NCI-H748 treated with DMSO at 0.1 percent for 48 hours (cell line): ENCODE results near the gene CCDC83.

Source experiments
- DNase-seq: peaks from one replicate; lab custom pipeline; 2025; lab: John Stamatoyannopoulos, UW

The CCDC83 gene

DNA sequence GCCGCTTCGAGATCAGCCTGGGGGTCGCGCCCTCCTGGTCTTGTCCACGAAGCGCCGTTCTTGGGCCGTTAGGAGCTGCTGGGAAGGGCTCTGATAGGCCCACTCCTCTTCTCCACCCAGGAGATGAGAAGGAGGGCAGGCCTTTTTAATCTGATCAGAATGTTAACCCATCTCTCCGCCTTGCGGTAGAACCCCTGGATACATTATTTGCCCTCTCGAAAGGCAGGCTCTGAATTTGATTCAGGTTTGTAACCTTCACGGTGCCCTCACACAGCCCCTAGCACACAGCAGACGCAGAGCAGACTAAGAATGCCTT lies at the start of gene CCDC83:
TSS of gene CCDC83 (plus strand) at position 43 of the 316 bp plus-strand sequence. CDS start 9,741 bp downstream, outside the sequence.
- DNase-seq = no peak

DNA sequence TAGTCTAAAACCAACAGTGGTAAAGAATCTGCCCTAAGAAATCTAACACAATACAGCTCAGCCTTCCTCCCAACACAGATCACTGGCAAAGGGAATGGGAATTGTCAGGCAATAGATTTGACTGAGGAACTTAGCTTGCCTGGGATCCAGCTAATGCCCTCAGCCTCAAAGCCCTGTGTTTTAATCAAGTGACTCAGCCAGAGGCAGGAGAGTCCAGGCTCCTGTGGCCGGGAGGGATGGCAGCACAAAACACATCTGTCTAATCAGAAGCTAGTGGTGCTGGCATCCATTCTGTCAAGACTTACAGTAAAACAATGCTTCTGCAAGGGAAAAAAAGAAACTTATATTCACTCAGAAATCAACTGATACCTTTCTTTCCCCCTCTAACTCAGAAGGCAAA lies 49.8 kb upstream of the CCDC83 start:
- no peak for DNase-seq

DNA sequence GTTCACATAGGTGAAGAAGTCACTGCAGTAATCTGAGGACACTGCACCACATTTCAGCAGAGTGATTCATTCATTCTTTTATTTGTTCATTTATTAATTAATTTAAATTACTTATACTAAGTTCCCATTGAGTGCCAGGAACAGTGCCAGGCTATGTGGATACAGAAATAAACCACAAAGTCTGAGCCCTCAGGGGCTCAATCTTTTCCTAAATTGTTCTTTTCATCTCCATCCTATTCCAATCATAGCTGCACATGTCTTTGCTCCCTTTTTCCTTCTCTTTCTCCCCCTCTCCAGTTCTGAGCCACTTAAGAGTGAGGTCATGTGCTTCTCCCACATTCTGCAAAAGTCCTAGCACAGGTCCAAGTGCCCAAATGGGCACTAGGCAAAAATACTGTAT lies 49.2 kb upstream of the CCDC83 start:
- no peak for DNase-seq

DNA sequence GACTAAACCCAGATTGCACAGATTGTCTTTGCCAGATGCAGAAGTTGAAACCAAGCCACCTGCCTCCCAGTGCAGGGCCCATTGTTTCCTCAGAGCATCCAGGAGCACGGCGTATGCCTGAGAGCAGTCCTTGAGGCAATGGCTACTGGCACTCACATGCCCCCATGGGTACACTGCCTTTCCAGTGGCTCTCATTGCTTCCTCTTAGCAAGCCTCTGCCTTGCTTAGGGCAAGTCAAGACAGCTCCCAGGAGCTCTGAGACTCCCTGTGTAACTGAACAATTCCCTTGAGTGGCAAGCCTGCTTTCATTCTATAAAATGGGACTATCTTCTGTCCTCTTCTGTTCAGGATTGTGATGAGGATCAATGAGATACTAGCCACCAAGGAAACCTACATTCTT lies 48.3 kb upstream of the CCDC83 start:
- no peak for DNase-seq

DNA sequence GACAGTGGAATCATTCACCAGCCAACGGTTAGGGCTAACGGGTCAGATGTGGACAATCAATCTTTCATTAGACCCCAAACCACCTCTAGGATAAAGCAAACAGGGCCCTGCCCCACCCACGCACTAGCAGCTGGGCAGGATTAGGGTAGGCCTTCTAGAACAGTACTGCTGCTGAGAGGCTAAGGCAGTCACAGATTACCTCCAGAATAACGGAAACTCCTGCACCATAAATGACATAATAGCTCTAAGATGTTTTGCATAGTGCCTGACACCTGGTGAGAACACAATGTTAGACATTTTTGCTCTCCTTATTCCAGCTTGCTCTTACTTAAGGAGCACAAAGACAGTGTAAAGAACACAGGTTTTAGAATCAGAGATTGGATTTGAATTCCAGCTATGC lies 46.0 kb upstream of the CCDC83 start:
- no peak for DNase-seq

DNA sequence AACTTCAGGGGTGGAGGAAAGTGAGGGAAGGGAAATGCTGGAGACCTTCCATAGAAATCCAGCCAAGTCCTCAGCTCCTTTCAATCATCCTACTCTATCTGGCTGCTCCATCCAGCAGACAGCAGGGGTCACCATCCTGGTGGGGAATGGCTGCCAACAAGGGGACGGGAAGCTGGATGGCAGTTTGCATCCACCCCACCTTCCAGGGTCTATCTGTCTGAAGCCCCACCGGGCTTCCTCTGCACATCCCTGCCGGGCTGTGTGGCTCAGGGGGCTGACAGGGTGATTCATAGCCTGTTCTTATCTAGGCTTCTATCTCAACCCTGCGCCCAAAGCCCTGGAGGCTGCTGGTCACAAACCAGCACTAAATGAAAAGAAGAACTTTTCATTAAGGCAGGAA lies 45.3 kb upstream of the CCDC83 start:
- DNase-seq = no peak

DNA sequence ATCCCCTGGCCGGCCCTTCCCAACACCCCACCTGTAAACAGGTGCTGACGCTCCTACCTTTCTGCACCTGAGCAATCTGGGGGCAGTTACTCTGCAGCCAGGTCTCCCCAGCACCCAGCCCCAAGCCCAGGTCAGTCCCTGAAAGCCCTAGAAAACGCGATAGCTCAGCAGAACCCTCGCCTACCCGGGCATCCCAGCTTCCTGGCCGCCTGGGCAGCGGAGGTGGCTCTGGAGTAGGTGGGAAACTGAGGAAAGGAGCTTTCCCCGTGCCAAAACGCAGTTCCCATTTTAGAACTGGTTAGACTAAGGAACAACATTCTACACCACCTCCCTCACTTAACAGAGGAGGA lies 44.7 kb upstream of the CCDC83 start:
- DNase-seq = no peak

DNA sequence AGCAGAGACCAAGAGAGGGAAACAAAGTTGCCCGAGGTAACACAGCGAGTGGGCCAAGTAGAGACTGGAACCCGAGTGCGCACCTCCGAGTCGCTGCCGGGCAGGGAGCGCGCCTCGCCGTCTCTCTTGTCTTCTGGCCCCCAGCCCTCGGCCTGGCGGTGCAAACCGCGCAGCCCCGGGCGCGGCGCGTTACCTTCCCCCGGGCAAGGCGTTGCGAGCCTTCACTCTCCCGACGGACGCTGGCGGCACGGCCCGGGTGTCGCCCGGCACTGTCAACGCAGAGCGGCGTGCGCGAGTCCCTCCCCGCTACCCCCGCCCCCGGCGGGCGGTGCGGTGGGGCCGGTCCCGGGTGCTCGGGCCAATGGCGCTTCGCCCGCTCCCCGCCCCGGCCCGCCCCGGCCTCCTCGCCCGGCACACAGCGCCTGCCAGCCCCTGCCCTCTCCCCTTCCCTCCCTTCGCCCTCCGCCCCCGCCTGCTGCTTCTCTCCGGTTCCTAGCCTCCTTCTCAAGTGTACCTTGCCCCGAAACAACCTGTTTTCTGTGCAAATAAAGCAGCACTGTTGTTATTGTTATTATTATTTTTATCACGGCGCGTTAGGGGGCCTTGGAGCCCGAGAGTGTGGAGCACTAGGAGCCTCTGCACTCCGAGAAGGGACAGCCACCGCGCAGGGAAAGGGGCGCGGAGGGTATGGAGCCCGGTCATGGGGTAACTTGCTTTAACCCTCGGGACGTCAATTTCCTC lies 44.1 kb upstream of the CCDC83 start, which contains the start of gene SYTL2:
TSS of gene SYTL2 (minus strand) at position 271 of the 741 bp plus-strand sequence. CDS start 53,416 bp downstream, outside the sequence.
- peak; percentile 12 for DNase-seq

DNA sequence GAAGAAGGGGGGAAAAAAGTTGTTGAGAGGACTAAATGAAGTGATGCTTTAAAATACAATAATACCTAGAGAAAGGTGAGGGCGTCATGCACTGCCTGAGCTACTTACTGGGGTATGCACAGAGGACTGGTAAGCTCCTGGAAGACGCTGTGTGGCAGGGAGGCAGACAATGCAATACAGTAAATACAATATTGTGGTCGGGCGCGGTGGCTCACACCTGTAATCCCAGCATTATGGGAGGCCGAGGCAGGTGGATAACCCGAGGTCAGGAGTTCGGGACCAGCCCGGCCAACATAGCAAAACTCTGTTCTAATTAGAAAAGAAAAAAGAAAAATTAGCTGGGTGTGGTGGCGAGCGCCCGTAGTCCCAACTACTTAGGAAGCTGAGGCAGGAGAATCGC lies 43.6 kb upstream of the CCDC83 start:
- DNase-seq = no peak

DNA sequence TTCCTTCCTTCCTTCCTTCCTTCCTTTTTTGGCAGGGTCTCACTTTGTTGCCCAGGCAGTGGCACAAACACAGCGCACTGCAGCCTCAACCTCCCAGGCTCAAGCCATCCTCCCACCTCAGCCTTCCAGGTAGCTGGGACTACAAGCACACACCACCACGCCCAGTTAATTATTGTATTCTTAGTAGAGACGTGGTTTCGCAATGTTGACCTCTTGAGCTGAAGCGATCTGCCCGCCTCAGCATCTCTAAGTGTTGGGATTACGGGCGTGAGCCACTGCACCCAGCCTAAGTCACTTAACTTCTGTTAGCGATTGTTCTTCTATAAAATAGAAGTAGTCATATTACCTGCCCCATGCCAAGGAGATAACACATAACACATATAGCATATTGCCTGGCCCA lies 41.5 kb upstream of the CCDC83 start:
- DNase-seq = peak; percentile 1

DNA sequence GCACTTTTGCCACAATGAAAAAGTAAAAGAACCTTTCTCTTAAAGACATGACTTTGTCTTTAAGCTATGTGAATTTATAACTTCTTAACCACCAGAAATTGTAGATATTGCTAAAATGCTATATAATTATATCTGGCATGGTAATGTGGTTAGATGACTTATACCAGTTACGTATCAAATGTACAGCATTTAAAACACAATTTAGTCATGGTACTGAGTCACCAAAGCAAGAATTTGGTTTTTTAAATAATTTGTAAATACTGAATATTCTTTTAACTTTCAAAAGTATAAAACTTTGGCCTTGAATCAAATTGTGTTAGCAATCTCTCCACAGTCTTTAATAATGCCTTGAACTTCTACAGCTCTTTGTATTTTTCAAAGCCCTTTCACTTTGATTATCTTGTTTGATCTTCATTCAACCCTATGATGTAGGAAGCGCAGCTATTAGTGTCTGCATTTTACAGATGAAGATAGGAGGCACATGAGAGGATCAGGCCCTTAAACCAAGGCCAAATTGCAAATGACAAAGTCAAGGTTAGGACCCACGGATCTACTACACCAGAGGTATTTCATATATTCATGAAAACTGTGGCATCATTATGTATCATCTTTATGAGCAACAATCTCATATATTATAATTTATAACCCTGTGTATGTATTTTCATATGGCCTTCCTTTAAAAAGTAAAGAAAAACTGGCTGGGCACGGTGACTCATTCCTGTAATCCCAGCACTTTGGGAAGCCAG lies 39.8 kb upstream of the CCDC83 start:
- no peak for DNase-seq

DNA sequence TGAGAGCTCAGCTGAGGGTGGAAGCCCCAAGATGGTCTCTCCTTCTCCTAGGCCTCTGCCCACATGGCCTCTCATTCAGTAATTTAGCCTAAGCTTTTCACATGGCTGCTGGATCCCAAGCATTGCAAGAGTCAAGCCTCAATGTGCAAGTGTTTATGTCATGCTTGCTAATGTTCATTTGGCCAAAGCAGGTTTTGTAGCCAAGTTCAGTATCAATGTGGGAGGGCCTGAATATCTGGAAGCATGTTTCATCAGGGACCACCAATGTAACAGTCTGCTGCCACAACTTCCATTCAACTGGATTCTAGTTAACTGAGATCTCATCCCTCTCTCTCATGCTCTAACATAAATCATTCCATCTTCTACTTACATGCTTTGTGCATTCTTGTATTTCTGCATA lies 35.7 kb upstream of the CCDC83 start:
- no peak for DNase-seq

DNA sequence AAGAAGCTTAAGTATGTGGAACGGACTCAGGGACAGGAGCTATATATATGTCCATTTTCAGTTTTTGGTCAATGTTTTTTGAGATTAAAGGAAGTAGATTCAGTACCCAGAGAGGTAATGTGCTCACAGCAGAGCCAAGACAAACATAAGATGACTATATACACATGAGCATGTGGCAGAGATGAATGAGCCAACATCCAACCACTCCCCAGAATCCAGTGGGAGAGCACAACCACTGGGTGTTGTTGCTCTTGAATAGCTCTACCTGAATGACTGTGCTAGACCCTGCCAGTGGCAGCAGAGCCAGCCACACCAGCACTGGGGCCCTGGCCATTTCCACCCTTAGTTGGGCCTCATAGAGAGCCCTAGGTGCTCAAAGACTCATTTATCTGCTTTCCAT lies 33.5 kb upstream of the CCDC83 start:
- no peak for DNase-seq

DNA sequence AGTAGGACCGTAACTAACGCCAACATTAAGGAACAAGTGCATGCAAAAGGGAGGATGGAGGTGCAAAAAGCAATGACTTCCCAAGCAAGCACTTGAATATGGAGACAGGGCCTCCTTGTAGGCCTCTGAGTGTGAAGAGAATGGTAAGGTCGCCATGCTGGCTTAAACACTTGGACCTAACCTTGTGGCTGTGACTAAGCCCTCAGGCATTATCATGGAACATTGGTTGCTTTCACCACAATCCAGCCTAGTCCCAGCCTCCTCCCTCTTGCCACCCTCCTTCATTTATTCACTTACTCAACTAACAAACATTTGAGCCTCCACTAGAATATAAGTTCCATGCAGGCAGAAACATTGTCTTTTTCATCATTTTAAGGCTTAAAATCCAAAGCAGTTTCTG lies 32.4 kb upstream of the CCDC83 start:
- DNase-seq = no peak

DNA sequence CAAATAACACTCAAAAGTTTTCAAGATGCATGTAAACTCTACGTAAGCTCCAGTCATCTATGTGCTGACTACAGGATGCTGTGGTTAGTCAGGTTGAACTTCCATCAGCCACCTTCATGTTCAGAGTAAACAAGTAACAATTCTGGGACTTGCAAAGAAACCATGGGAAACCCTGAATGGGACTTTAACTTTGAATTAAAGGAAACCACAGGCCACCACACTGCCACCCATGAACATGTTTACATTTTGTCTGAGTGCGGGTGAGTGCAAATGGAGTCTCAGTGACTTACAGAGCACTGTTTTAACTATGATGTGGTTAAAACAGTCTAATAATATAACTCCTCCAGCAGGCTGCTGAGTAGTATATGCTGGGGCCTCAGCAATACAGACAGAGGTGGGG lies 31.4 kb upstream of the CCDC83 start:
- no peak for DNase-seq

DNA sequence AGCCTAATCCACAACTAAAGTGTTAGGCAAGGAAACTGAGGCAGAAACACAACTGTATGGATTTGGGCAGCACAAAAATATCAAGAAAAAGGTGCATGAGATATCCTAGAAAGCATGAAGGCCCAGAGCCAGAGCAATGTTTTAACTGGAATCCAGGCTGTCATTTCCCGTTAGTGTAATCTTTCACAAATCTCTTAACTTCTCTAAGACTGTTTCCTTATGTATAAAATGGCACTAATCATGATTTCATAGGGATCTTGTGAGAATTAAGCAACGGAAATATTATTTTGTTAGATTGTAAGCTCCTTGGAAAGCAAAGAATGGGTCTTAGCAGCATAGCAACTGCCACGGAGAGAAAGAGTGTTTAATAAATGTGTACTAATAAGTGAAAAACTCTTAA lies 29.6 kb upstream of the CCDC83 start:
- DNase-seq = no peak

DNA sequence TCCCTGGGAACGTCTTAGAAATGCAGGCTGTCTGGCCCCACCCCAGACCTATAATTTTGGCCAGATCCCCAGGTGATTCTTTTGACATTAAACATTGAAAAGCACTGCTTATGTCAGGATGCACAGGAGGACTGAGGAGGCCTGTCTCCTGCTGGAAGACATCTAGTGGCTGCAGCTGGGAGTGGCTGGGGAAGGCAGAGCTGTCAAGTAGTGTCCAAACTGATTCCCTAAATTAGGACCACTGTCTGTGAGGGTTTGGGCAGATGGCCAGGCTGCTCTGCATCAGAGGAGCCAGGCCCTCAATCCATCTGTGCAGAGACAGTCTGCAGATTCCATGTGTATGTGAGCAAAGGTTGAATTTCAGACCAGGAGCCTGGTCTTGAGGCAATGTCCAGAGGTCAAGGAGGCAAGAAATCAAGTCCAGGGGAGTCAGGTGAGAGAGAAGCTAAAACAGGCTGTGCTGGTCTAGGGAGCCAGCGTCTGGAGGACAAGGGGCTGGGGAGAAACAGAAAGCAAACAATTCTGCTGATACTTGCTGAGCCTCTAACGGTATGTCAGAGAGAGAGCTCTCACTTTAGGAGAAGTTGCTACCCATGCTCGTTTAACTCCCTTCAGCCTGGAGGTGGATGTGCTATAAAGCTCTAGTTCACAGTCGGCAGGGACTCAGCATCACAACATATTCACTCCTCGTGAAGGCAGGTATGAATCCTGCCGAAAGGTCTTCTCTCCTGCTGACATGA lies 28.9 kb upstream of the CCDC83 start:
- no peak for DNase-seq

DNA sequence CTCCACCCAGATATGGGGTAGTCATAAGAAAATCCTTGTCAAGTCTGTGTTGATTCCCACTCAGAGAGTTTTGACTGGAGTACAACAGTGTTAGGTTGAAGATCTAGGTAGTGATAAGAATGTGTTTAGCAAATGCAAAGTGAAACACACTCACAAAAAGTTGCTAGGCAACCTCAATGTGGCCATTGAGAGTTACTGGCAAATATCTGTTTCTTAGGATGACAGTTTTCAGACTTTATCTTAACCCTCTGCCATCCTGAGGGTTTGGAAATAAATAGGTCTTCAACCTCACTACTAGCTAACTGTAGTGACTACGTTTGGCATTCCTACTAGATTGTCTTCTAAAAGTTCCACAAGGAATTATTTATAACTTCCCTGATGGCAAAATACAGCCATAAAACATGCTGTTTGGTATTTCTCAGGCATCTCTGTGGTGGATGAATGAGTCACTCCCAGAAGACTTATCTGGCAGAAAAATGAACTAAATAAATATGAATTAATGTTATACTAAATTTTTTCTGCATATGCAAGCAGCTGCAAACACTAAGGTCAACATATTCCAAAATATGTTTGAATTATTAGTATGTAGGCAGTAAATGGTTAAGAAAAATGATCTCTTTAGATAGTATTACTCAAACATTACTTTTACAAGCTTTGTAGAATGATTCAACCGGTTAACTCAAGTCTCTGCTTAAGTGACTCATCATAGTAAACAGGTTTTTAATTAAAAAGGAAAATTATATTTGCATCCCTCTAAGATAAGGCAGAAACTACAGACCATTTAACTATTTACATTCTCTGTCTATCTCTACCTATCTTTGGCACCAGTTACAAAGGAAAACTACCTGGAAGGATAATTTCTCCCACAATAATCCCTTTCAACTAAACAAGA lies 27.2 kb upstream of the CCDC83 start:
- DNase-seq = no peak

DNA sequence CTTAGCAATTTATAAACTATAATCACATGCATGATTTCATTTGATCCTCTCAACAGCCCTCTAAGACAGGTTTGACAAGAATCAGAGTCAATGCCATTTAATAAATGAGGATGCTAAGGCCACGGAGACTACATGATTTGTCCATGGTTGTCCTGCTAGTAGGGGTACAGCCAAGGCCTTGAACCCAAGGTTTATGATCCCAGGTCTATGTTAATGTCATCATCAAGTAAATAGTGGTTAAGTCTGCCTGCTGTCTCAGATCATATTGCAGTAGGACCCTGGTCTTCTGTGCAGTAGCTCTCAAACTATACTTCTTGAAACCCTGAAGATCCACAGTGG lies 26.6 kb upstream of the CCDC83 start:
- DNase-seq = no peak

DNA sequence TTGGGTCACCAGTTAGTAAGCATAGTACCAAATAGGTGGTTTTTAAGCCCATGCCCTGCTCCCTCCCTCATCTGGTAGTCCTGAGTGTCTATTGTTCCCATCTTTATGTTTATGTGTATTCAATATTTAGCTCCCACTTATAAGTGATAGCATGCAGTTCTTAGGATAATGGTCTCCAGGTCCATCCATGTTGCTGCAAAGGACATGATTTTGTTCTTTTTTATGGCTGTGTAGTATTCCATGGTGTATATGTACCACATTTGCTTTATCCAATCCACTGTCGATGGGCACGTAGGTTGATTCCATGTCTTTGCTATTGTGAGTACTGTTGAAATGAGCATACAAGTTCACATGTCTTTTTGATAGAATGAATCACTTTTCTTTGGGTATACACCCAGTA lies 26.0 kb upstream of the CCDC83 start:
- DNase-seq = no peak

DNA sequence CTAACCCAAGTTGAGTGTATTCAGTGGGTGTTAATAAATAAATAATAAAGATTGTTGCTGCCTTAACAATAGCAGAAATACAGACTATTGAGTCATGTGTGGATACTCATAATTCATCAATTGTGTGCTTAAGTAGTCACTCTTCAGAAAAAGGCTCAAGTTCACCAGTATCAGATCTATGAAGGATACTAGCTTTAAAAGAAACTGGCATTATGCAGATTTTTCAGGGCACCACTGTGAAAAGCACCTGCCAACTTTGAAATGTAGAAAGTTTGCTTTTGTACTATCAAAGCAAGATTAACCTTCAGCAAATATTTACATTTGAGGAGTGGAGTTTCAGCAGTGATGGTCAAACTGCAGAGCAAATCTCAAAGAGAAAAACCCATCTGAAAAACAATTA lies 24.1 kb upstream of the CCDC83 start:
- DNase-seq = peak; percentile 8

DNA sequence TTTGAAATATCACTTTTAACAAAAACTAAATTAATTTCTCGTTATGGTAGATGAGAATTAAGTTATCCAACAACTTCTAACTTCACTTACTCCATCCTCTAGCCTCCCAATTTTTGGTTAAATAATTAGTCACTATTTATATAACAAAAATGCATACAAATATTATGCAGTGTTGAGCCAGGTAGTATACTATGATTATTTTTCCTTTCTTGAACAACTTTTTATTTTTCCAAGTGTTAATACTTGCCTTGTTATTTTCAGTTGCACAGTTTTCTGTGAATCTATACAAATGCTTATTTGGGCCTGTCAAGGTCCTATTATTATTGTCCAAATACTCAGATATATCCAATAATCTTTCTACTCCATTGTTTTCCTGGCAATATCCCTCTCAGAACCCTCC lies 19.9 kb upstream of the CCDC83 start:
- no peak for DNase-seq
